IPS-11a (cell line): ENCODE data around the gene DDX46.
"Not testable (repeated sequence)": the region's sequence is repeated elsewhere in the genome, so short reads cannot be mapped to it uniquely, and the experiment has no call there.

Source experiments
- H3K4me3 ChIP-seq: one replicate; pipeline ENCODE4 v1.5.1; 2013; ENCODE audit warnings: low read depth, low read length, control low read depth

The DDX46 gene

DNA sequence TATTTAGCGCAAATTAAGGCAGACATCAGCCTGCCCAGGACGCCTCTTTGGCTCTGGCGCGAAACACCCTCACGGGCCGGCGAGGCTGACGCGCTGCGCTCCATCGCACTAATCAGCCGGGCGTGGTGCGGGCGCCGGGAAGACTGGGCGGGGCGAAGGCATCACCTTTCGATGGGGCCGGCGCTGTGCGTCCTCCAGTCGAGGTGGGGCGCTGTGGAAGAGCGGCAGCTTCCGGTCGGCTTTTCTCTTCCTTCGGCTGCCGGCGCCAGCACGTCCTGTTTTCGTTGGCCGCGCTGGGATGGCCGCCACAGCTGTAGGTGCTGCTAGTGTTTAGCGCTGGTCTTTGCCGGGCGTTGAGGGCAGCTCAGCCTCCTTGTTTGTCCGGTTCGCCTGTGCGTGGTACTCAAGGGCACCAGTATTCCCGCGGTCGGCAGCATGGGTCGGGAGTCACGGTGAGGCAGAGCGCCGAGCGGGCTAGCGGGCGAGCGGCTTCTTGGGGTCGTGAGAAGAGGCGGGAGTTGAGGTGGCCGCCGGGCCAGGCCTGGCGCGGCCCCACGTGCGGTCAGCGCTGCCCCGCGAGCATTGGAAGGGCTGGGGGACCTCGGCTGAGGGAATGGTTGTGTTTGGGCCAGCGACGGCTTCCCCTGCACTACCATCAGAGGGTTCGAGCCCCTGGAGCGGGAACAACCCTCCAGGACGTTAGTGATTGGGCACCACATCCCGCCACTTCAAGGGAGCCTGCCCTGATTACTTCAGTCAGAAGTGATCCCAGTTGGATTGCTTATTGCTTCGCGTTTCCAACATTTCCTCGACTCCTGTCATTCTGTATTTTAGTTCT is at the start of gene DDX46:
Gene DDX46 (plus strand): TSS at position 276 of the 838 bp plus-strand sequence. CDS start 160 bp downstream, at position 436.
- peak within 1 kb of the TSS; percentile 94 for H3K4me3 ChIP-seq

DNA sequence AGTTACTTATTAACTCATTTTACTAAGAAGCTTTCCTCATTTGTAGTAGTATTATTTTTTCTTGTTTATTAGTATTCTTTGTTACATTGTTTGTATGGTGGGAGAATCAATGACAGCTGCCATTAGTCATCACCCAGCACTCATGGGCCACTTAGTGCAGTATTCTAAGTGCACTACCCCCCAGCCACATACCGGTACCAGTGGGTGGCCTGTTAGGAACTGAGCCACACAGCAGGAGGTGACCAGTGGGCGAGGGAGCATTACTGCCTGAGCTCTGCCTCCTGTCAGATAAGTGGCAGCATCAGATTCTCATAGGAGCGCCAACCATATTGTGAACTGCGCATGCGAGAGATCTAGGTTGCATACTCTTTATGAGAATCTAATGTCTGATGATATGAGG is 44.5 kb upstream of the DDX46 start:
- H3K4me3 ChIP-seq, result no peak overlapping the region

- H3K4me3 ChIP-seq, result no peak overlapping the region
Measured at GRCh38 chr5:134714541-134714940, 44.0 kb upstream of the DDX46 start.

- H3K4me3 ChIP-seq, result not testable (repeated sequence)
Measured at GRCh38 chr5:134715466-134715865, 43.1 kb upstream of the DDX46 start.

DNA sequence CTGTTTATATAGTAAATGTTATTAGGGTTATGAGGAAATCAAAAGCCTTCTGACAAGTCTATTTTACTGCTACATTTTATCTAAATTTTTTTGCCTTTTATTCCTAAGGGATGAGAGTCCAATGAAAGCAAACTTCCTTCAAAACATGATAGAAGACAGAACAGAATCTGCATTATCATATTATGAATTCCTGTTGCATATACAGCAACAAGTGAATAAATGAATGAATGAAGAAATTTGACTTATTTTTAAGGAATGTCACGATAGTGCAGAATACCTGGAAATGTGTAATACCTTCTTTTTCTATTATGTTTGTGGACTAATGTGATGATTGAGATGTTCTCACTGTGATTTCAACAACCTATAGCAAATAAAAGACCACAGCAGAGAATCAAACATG is 33.7 kb upstream of the DDX46 start:
- H3K4me3 ChIP-seq, result no peak overlapping the region

DNA sequence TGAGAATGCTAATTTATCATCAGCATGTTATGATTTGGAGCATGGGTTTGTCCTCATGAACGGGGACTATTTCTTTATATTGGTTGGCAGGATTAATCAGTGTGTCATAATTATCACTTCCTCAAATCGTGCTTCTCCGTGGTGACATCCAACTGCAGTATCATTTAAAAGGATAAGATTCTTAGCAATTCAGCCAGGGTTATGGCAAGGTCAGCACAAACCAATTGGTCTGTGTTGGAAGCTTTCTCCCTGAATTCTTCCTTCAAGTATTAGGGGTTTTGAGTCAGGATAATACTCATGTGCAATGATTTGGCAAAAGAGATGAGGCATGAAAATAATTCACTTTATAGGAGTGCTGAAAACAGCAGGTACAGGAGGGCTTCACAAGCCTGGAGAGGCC is 25.8 kb upstream of the DDX46 start:
- H3K4me3 ChIP-seq, result no peak overlapping the region

- no peak overlapping the region for H3K4me3 ChIP-seq
Measured at GRCh38 chr5:134735243-134735642, 23.3 kb upstream of the DDX46 start.

DNA sequence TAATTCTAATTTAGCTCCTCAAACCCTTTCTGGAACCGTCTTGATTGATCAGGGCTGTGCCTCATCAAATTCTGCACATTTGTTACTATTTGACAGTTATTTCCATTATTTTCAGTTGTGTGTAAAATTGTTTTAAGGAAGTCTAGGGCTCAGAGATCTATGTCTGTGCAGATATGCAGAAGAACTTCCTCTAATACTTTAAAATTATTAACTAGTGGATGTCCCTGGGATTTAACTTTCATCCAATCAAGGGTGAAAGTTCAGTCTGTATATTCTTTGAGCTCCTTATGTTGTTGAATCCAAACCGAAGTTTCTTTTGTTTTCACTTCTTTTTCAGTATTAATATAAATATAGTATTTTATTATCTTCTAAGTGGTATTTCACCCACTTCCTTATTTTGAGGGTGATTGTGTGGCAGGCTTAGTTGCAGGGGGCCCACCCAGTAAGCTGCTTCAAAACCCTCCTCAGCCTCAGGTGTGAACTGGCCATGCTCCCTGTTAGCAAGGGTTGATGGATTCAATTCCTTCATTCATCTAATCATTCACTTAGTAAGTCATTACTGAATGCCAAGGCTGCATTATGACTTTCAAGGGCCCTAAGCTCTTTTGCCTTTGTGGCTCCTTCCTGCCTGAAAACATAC is 22.3 kb upstream of the DDX46 start:
- H3K4me3 ChIP-seq, result no peak overlapping the region

DNA sequence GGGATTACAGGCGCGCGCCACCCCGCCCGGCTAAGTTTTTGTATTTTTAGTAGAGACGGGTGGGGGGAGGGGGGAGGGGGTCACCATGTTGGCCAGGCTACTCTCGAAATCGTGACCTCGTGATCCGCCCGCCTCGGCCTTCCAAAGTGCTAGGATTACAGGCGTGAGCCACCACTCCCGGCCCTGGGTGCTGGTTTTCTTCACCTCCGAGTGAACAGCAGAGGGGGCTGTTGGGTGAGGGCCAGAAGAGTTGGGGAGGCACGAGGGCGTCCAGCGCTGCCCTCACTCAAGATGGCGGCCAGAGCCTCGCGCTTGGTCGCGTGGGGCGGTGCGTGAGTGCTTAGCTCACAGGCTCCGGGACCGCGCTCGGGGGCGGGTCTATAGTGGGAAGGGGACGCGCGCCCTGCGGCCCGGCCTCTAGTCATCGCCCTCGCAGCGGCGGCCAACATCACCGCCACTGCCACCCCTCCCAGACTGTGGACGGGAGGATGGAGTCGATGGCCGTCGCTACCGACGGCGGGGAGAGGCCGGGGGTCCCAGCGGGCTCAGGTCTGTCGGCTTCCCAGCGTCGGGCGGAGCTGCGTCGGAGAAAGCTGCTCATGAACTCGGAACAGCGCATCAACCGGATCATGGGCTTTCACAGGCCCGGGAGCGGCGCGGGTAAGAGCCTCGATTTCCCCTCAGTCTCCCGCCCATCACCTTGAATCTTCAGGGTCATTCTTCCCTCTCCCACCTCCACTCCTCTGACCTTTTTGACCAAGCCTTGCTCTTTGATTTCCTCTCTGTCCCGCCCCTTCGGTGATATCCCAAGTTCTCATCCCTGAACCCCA is 20.2 kb upstream of the DDX46 start, which contains the start of gene CAMLG:
Gene CAMLG (plus strand): TSS at position 416 of the 830 bp plus-strand sequence. CDS start 73 bp downstream, at position 489.
- H3K4me3 ChIP-seq, result peak within 1 kb of the TSS; percentile 86

DNA sequence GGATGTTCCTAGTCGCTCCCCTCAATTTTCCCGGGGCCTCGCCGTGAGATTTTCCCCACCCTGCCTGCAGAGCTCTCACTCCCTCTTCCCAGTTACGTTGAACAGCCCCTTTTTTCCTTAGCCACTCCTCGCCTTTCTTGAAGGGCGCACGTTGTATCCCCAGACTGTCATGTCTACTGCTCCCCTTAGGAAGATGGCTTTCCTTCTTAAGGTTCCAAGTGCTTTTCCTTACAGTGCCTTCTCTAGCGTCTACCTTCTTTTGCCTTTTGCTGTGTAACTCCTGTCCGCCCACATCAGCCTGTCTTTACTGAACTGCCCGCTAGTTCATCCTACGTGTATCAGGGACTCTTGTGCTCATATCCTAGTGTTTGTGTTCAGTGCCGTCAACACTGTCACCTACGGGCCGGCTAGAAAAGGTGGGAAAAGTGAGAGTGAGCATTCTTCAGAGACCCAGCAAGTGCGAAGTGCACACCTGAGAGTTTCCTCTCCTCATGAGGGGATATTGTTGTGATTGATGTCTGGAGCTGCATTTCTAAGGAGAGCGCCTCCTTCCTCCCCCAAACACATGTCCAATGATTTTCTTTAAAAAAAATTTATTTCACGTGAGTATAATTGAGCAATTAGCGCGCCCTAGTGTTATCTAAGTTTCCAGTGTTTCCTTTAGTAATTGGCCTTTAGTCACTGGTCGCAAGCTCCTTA is 19.5 kb upstream of the DDX46 start:
- peak overlapping the region; percentile 86 for H3K4me3 ChIP-seq

- no peak overlapping the region for H3K4me3 ChIP-seq
Measured at GRCh38 chr5:134741052-134741451, 17.5 kb upstream of the DDX46 start.

DNA sequence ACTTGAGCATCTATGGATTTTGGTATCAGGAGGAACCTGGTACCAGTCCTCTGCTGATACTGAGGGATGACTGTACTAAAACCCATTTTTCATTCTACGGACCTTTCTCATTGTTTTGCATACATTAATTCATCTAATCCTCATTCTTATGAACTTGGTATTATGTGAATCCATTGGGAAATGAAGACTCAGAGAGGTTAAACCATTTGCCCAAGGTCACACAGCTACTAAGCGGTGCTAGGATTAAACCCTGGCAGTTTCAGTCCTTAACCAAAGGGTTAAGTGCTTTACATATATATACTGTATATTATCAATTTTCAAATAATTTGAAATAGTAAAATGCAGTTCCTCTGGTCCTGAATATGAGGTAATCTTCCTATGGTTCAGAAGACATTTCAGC is 16.4 kb upstream of the DDX46 start:
- H3K4me3 ChIP-seq, result no peak overlapping the region

DNA sequence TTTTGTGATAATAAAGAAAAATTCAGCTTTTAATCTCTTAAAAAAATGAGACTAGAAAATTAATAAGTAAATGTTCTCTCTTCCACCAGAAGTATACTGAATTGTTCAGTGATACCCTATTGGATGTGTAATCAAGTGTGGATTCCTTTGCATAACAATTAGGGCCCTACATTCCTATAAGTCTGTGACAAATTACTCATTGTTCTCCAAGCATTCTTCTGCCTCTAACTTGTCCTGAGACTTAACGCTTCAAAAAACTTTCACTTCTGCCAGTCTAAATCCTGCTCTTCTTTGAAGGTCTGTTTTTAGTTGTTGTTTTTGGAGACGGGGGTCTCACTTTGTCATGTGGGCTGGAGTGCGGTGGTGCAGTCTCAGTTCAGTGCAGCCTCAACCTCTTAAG is 9.2 kb upstream of the DDX46 start:
- H3K4me3 ChIP-seq, result no peak overlapping the region

DNA sequence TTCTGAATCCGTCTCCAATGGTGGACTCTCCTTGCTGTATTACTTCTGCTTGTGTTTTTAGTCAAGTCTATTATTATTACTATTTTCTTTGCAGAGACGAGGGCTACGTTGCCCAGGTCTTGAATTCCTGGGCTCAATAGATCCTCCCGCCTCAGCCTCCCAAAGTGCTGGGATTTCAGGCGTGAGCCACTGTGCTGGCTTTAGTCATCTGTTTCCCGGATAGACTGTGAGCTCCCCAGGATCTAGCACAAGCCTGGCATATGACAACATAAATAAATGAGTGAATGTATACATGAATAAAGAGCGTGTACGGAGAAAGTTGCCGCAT is 439 bp upstream of the DDX46 start:
- H3K4me3 ChIP-seq, result peak overlapping the region; percentile 94

- H3K4me3 ChIP-seq, result not testable (repeated sequence)
Measured at GRCh38 chr5:134767528-134768291, 9.1 kb downstream of the DDX46 start.

GRCh38 chr5:134769206-134769605 is 10.6 kb downstream of the DDX46 start:
- no peak overlapping the region for H3K4me3 ChIP-seq

DNA sequence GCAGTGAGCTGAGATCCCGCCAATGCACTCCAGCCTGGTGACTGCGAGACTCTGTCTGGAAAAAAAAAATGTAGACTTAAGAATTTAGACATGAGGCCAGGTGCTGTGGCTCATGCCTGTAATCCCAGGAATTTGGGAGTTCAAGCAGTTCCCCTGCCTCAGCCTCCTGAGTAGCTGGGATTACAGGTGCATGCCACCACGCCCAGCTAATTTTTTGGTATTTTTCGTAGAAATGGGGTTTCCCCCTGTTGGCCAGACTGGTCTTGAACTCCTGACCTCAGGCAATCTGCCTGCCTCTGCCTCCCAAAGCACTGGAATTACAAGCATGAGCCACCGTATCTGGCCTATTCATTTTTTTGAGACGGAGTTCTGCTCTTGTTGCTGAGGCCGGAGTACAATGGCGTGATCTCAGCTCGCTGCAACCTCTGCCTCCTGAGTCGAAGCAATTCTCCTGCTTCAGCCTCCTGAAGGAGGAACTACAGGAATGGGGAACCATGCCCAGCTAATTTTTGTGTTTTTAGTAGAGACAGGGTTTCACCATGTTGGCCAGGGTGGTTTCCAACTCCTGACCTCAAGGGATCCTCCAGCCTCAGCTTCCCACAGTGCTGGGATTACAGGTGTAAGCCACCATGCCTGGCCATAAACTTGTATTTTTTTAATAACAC is 14.0 kb downstream of the DDX46 start:
- H3K4me3 ChIP-seq, result no peak overlapping the region

- no peak overlapping the region for H3K4me3 ChIP-seq
Measured at GRCh38 chr5:134777366-134777765, 18.8 kb downstream of the DDX46 start.

DNA sequence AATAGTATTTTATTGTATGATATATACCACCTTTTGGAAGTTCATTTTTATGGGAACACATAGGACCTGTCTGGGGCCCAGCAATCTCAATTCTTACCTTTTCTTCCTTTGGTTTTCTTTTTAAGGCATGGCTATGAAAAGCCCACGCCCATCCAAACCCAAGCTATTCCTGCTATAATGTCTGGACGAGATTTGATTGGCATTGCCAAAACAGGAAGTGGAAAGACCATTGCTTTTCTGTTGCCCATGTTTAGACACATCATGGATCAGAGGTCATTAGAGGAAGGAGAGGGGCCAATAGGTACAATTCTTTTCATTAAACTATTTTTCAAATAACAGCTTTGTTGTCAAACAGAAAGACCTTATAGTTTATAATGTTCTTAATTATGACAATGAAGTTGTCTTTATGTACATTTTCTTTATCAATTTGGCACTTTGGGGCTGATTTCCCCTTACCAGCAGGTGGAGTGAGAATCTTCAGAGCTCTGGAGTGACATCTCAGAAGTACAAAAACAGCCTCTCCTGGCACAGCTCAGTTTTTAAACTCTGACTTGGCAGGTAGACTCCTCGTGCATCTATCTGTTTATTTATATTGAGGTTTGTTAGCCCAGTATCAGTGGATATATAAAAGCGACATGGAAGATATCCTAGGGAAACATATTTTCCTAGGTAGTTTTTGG is 25.8 kb downstream of the DDX46 start:
- H3K4me3 ChIP-seq, result no peak overlapping the region
